ENCODE measurements around the gene ATP2B2.

Gene ATP2B2

GRCh38 chr3:10351013-10351735 lies 154.2 kb downstream of the ATP2B2 start:
- no peaks in the 10 kb centered on the region for H3K4me1 ChIP-seq (ENCODE audit: insufficient read depth, low read length)
- H3K27ac ChIP-seq (ENCODE audit: low read length): no peak overlapping the region
- no peak overlapping the region for H3K4me2 ChIP-seq (ENCODE audit: insufficient read depth, low read length)
- H3K79me2 ChIP-seq (ENCODE audit: insufficient read depth, low read length): no peaks in the 10 kb centered on the region
- no peaks in the 10 kb centered on the region for H3K36me3 ChIP-seq (ENCODE audit: insufficient read depth, low read length)
- H4K20me1 ChIP-seq (ENCODE audit: insufficient read depth, low read length): peaks cover 9% of the 10 kb centered on the region
- H3K9me3 ChIP-seq (ENCODE audit: insufficient read depth, low read length, severe bottlenecking): no peaks in the 10 kb centered on the region
- no peak for TF ChIP-seq CTCF (IDR thresholded peaks at IDR 0.05; ENCODE audit: borderline replicate concordance, extremely low read depth, low read length, poor library complexity, severe bottlenecking)
- no peak for TF ChIP-seq EZH2 (IDR thresholded peaks at IDR 0.05; ENCODE audit: borderline replicate concordance, low read depth, low read length, severe bottlenecking)
- H3K4me3 ChIP-seq (ENCODE audit: low read depth in 1 of 2, low read length in 2 of 2): no peak overlapping the region
- DNase-seq (no peak), ATAC-seq (ENCODE audit: insufficient read depth, low read depth) (no peak)
- no peak overlapping the region for H3K9ac ChIP-seq (ENCODE audit: low read depth, low read length)
- peaks cover 18% of the 10 kb centered on the region for H3K27me3 ChIP-seq (ENCODE audit: insufficient read depth, low read length, poor library complexity)
- no peak overlapping the region for H2AFZ ChIP-seq (ENCODE audit: low read depth, low read length)

- DNase-seq (no peak), ATAC-seq (ENCODE audit: insufficient read depth, low read depth) (no peak)
- TF ChIP-seq CTCF (IDR thresholded peaks at IDR 0.05; ENCODE audit: borderline replicate concordance, extremely low read depth, low read length, poor library complexity, severe bottlenecking) (no peak), EZH2 (IDR thresholded peaks at IDR 0.05; ENCODE audit: borderline replicate concordance, low read depth, low read length, severe bottlenecking) (no peak)
- Histone ChIP-seq H4K20me1 (ENCODE audit: insufficient read depth, low read length) (peaks cover 9% of the 10 kb centered on the region), H3K4me3 (ENCODE audit: low read depth in 1 of 2, low read length in 2 of 2) (no peak overlapping the region), H3K9ac (ENCODE audit: low read depth, low read length) (no peak overlapping the region), H3K27me3 (ENCODE audit: insufficient read depth, low read length, poor library complexity) (peaks cover 18% of the 10 kb centered on the region), H3K4me2 (ENCODE audit: insufficient read depth, low read length) (no peak overlapping the region), H2AFZ (ENCODE audit: low read depth, low read length) (no peak overlapping the region), H3K4me1 (ENCODE audit: insufficient read depth, low read length) (no peaks in the 10 kb centered on the region), H3K36me3 (ENCODE audit: insufficient read depth, low read length) (no peaks in the 10 kb centered on the region), H3K27ac (ENCODE audit: low read length) (no peak overlapping the region), H3K9me3 (ENCODE audit: insufficient read depth, low read length, severe bottlenecking) (no peaks in the 10 kb centered on the region), H3K79me2 (ENCODE audit: insufficient read depth, low read length) (no peaks in the 10 kb centered on the region)
Observed at GRCh38 chr3:10350324-10350985, 154.9 kb downstream of the ATP2B2 start.

GRCh38 chr3:10349801-10350200 lies 155.6 kb downstream of the ATP2B2 start:
- no peak for ATAC-seq (ENCODE audit: insufficient read depth, low read depth)
- Histone ChIP-seq H3K9me3 (ENCODE audit: insufficient read depth, low read length, severe bottlenecking) (no peaks in the 10 kb centered on the region), H3K4me1 (ENCODE audit: insufficient read depth, low read length) (no peaks in the 10 kb centered on the region), H2AFZ (ENCODE audit: low read depth, low read length) (no peak overlapping the region), H3K9ac (ENCODE audit: low read depth, low read length) (no peak overlapping the region), H4K20me1 (ENCODE audit: insufficient read depth, low read length) (peaks cover 9% of the 10 kb centered on the region), H3K36me3 (ENCODE audit: insufficient read depth, low read length) (no peaks in the 10 kb centered on the region), H3K27ac (ENCODE audit: low read length) (no peak overlapping the region), H3K27me3 (ENCODE audit: insufficient read depth, low read length, poor library complexity) (peaks cover 18% of the 10 kb centered on the region), H3K79me2 (ENCODE audit: insufficient read depth, low read length) (no peaks in the 10 kb centered on the region), H3K4me2 (ENCODE audit: insufficient read depth, low read length) (no peak overlapping the region), H3K4me3 (ENCODE audit: low read depth in 1 of 2, low read length in 2 of 2) (no peak overlapping the region)
- DNase-seq: no peak
- TF ChIP-seq EZH2 (IDR thresholded peaks at IDR 0.05; ENCODE audit: borderline replicate concordance, low read depth, low read length, severe bottlenecking) (no peak), CTCF (IDR thresholded peaks at IDR 0.05; ENCODE audit: borderline replicate concordance, extremely low read depth, low read length, poor library complexity, severe bottlenecking) (no peak)
